Ovary (tissue), 9 donors: ENCODE results near the gene ACMSD. TPM values are rescaled to one million over a fixed set of nuclear protein-coding genes. Genes with fewer than 3 reads are reported as not detected.

Source experiments
- DNase-seq, 5 donors: peaks; one replicate each; pipeline ENCODE4 v3.0.0-alpha.2; 2019 to 2020
- H3K27ac ChIP-seq, 2 donors: fragments of 200-600 bp; one replicate each; pipeline versions ENCODE4 v1.5.1 to v1.8.0; 2019 to 2022
- H3K27me3 ChIP-seq: fragments of 200-600 bp; one replicate; pipeline ENCODE4 v1.8.0; 2022
- H3K36me3 ChIP-seq: fragments of 200-600 bp; sonication (generic); one replicate; pipeline ENCODE4 v1.5.1; 2019
- H3K4me1 ChIP-seq: one replicate; pipeline ENCODE4 v1.8.1; 2013; ENCODE audit warnings: mild to moderate bottlenecking, moderate library complexity; ENCODE audit not compliant: insufficient read depth
- H3K4me3 ChIP-seq: fragments of 200-600 bp; sonication (generic); one replicate; pipeline ENCODE4 v1.5.1; 2017
- H3K9me3 ChIP-seq, 2 donors: fragments of 200-600 bp in 1 of 2; sonication (generic) in 1 of 2; one replicate each; pipeline versions ENCODE4 v1.5.1 to v1.8.1; 2013 to 2019; ENCODE audit warnings: mild to moderate bottlenecking in 1 of 2, moderate library complexity in 1 of 2
- EP300 ChIP-seq: sonication (generic); formaldehyde crosslinking; IDR thresholded peaks from one replicate; pipeline ENCODE4 v1.6.1; 2017; ENCODE audit warnings: antibody characterized with exemption
- POLR2A ChIP-seq: fragments of 450-650 bp; IDR thresholded peaks from one replicate; pipeline ENCODE4 v1.6.1; 2017; ENCODE audit warnings: antibody characterized with exemption, mild to moderate bottlenecking, moderate library complexity
- WGBS, 3 donors: extraction: QIAGEN DNeasy Blood & Tissue Kit in 1 of 3; methylation state at CpG; one replicate each; pipeline versions ENCODE4 v1.1.5 to v1.1.7; 2013 to 2017; 5-methylcytosine and 5-hydroxymethylcytosine counted together
- intact Hi-C, 4 donors: fragments of 100-400 bp; cut with DNase I; formaldehyde crosslinking; loops; one replicate each; pipeline versions ENCODE4 v1.11.0 to v1.15.1; 2022 to 2023
- polyA plus RNA-seq, 2 donors: library from polyadenylated mRNA; stranded (reverse); fragments of 200-250 nt in 1 of 2; fragments of 350-450 nt in 1 of 2; fragmentation: Illumina TruSeq in 1 of 2; extraction: RNeasy Lipid Tissue Mini Kit (QIAGEN cat#74804) in 1 of 2; gene quantifications; one replicate each; pipeline ENCODE4 v1.2.3, GENCODE V29; 2013 to 2014
- total RNA-seq, 7 donors: library from RNA; depleted of rRNA in 2 of 7; stranded (reverse); fragments of >200 nt in 2 of 7; fragmentation: NEBNext Ultra II Directional in 3 of 7; extraction: Animal tissue kit (Norgen Biotek cat#: 25700) in 3 of 7; gene quantifications; one replicate each; pipeline versions ENCODE4 v1.1.0 to v1.2.4, GENCODE V29; 2016 to 2023
- TF ChIP-seq, protein P1 (sequence below), 3 donors: fragments of 450-650 bp in 2 of 3; fragments of 200-600 bp in 1 of 3; IDR thresholded peaks; one replicate each; pipeline versions ENCODE4 v1.5.1 to v1.8.0; 2016 to 2022; ENCODE audit warnings: antibody characterized with exemption in 3 of 3, mild to moderate bottlenecking in 1 of 3
- donor health status: DM: no; HTN: no; CAD: no; lungs with moderate emphysema.
- donor health status: DM: no; HTN: no; CAD: no.
- donor health status: Bipolar disorder and iron deficiency.
- donor health status: DM: yes; HTN: yes; CAD: no.
- donor health status: DM: no; HTN: no; CAD: no.
- donor health status: DM: yes; HTN: yes; CAD: no.

Gene ACMSD
- total and polyA plus RNA-seq, 9 donors, result not detected

GRCh38 chr2:134873152-134873551 lies 34.7 kb downstream of the ACMSD start:
- no peaks in the 10 kb centered on the region for H3K9me3 ChIP-seq
- intact Hi-C loops, result loop anchor here in 1 of 4 donors (10.0 kb wide), 1 partner anchor 408 kb away; no protein-coding TSS in a partner anchor
- DNase-seq, result no peak
- H3K4me1 ChIP-seq, result no peaks in the 10 kb centered on the region
- TF ChIP-seq, protein P1, sequence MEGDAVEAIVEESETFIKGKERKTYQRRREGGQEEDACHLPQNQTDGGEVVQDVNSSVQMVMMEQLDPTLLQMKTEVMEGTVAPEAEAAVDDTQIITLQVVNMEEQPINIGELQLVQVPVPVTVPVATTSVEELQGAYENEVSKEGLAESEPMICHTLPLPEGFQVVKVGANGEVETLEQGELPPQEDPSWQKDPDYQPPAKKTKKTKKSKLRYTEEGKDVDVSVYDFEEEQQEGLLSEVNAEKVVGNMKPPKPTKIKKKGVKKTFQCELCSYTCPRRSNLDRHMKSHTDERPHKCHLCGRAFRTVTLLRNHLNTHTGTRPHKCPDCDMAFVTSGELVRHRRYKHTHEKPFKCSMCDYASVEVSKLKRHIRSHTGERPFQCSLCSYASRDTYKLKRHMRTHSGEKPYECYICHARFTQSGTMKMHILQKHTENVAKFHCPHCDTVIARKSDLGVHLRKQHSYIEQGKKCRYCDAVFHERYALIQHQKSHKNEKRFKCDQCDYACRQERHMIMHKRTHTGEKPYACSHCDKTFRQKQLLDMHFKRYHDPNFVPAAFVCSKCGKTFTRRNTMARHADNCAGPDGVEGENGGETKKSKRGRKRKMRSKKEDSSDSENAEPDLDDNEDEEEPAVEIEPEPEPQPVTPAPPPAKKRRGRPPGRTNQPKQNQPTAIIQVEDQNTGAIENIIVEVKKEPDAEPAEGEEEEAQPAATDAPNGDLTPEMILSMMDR (IDR thresholded peaks at IDR 0.05), result no peak
- no peak for TF ChIP-seq EP300
- H3K36me3 ChIP-seq, result no peaks in the 10 kb centered on the region
- WGBS, 3 donors, result 93 to 99% (median 98%) methylated on average over 2 of the region's 2 CpGs
- no peak overlapping the region for H3K27ac ChIP-seq
- no peaks in the 10 kb centered on the region for H3K27me3 ChIP-seq
- no peak overlapping the region for H3K4me3 ChIP-seq

DNA sequence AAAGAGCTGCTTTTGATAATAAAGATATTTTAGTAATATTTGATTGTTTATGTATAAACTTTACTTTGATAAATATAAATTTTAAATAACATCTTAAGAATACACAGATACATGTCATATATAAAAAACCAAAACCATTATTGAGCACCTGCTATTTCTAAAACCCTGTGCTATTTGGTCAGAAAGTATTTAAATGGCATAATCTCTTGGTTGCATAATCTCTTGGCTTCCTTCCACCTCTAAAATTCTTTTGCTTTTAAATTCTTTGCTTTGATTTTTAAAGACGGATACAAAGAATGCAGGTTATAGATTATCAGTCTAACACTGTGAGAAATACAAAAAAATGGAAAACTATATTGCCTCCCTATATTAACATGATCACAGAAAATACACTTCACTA lies 36.9 kb downstream of the ACMSD start:
- no peaks in the 10 kb centered on the region for H3K4me1 ChIP-seq
- H3K4me3 ChIP-seq, result no peak overlapping the region
- H3K27me3 ChIP-seq, result no peaks in the 10 kb centered on the region
- no peak overlapping the region for H3K27ac ChIP-seq
- TF ChIP-seq, protein P1 (IDR thresholded peaks at IDR 0.05), result no peak
- no peak for TF ChIP-seq EP300
- no peak for TF ChIP-seq POLR2A
- DNase-seq, result no peak
- H3K36me3 ChIP-seq, result no peaks in the 10 kb centered on the region
- H3K9me3 ChIP-seq, result peaks cover 0 to 2% of the 10 kb centered on the region in 2 donors
- intact Hi-C loops, result loop anchor here in 1 of 4 donors (10.0 kb wide), 1 partner anchor 411 kb away; no protein-coding TSS in a partner anchor
- WGBS, 3 donors, result 7 to 16% (median 11%) methylated on average over 1 of the region's 1 CpG

DNA sequence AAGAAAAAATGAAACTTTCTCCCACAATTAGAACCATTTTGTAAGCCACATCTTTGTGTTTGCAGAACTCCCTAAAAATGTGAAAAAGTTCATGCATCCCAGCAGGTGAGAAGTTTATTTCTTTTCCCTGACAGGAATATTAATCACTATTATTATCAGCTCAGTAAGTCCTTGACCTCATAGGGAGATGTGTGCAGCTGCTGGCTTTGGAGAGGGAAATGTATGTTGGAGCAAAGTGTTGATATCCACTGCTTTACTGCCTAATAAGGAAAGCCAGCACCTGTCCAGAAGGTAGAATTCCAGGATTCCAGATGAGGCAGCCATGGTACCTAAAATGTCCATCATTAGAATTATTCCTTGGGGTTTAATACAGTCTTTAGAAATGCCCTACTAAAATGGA lies 44.4 kb downstream of the ACMSD start:
- Histone ChIP-seq H3K27me3 (no peaks in the 10 kb centered on the region), H3K27ac (no peak overlapping the region), H3K4me3 (no peak overlapping the region), H3K4me1 (no peaks in the 10 kb centered on the region), H3K9me3 (peaks cover 0 to 2% of the 10 kb centered on the region in 2 donors), H3K36me3 (no peaks in the 10 kb centered on the region)
- DNase-seq, result no peak
- intact Hi-C loops, result no loop called here
- TF ChIP-seq POLR2A, result no peak

DNA sequence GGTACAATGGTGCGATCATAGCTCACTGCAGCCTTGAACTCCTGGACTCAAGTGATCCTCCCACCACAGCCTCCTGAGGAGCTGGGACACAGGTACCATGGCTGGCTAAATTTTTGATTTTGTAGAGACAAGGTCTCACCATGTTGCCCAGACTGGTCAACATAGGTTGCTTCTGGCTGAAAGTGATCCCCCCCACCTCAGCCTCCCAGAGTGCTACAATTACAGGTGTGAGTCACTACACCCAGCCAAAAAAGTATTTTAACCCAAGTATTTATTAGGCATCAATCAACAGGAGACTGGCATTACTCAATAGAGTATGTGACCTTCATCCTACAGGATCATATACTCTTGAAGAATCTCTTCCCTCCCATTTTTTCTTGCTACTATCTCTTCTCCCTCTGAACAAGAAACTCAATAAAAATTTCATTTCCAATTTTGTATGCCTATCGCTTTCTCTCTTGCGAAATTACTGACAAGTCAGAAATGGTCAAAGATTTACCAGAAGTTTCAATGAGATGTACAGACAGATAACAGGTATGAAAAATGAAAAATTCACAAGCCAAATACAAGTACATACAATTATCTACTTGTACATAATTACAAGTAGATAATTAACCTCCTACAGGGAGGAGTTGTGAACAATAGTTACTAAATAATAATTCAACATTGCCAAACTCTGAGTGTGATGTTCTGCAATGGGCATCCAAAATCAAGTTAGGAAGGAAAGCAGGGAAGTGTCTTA lies 45.3 kb downstream of the ACMSD start:
- no peak for TF ChIP-seq EP300
- TF ChIP-seq POLR2A, result no peak
- TF ChIP-seq, protein P1 (IDR thresholded peaks at IDR 0.05), result no peak
- intact Hi-C loops, result no loop called here
- Histone ChIP-seq H3K9me3 (peaks cover 0 to 2% of the 10 kb centered on the region in 2 donors), H3K4me1 (no peaks in the 10 kb centered on the region), H3K4me3 (no peak overlapping the region), H3K27ac (no peak overlapping the region), H3K27me3 (no peaks in the 10 kb centered on the region), H3K36me3 (no peaks in the 10 kb centered on the region)
- WGBS, 3 donors, result 98 to 99% (median 98%) methylated on average over 3 of the region's 3 CpGs
- no peak for DNase-seq

DNA sequence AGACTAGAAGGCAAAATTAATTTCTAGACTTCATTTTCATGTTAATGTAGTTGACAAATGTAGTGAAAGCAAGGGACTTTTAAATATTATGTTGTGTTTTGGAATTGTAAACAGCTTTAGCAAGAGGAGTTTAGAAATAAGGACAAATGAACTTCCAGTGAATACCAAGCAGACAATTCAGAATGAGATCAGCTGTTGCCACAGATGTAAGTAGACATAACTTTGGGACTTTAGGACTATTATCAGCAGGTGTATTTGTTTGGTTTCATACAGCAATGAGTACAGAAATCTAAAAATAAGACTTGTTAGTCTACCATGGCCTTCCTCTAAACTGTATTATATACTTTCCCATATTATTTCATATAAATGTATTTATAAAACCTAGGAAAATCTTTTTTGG lies 46.0 kb downstream of the ACMSD start:
- no peaks in the 10 kb centered on the region for H3K36me3 ChIP-seq
- H3K4me1 ChIP-seq, result no peaks in the 10 kb centered on the region
- TF ChIP-seq EP300 (no peak), POLR2A (no peak)
- TF ChIP-seq, protein P1 (IDR thresholded peaks at IDR 0.05), result no peak
- DNase-seq, result no peak
- peaks cover 0 to 2% of the 10 kb centered on the region in 2 donors for H3K9me3 ChIP-seq
- H3K27me3 ChIP-seq, result no peaks in the 10 kb centered on the region
- H3K27ac ChIP-seq, result no peak overlapping the region
- intact Hi-C loops, result no loop called here
- H3K4me3 ChIP-seq, result no peak overlapping the region
